Right kidney (tissue), 1 donor: Measurements from ENCODE around the gene ATP2B2.

Source experiments
- DNase-seq: peaks from one replicate; pipeline ENCODE4 v3.0.0-alpha.2; 2016

The ATP2B2 gene

GRCh38 chr3:10510743-10511432 is 5.5 kb upstream of the ATP2B2 start:
- no peak for DNase-seq

GRCh38 chr3:10510086-10510742 is 4.8 kb upstream of the ATP2B2 start:
- no peak for DNase-seq

GRCh38 chr3:10509325-10509724 is 3.9 kb upstream of the ATP2B2 start:
- no peak for DNase-seq

GRCh38 chr3:10508619-10509260 is 3.4 kb upstream of the ATP2B2 start:
- DNase-seq = no peak

GRCh38 chr3:10508235-10508618 is 2.8 kb upstream of the ATP2B2 start:
- no peak for DNase-seq

- DNase-seq = no peak
Measured at GRCh38 chr3:10507331-10507730, 1.9 kb upstream of the ATP2B2 start.

GRCh38 chr3:10506696-10507095 is 1.3 kb upstream of the ATP2B2 start:
- no peak for DNase-seq

- DNase-seq = peak; percentile 8
Measured at GRCh38 chr3:10505791-10506585, 602 bp upstream of the ATP2B2 start.

GRCh38 chr3:10504171-10505049 is 976 bp downstream of the ATP2B2 start:
- DNase-seq = no peak

- no peak for DNase-seq
Measured at GRCh38 chr3:10503217-10503796, 2.1 kb downstream of the ATP2B2 start.

GRCh38 chr3:10502185-10502880 is 3.1 kb downstream of the ATP2B2 start:
- no peak for DNase-seq

- no peak for DNase-seq
Measured at GRCh38 chr3:10501664-10502052, 3.7 kb downstream of the ATP2B2 start.

- DNase-seq = no peak
Measured at GRCh38 chr3:10500717-10501663, 4.4 kb downstream of the ATP2B2 start.

- no peak for DNase-seq
Measured at GRCh38 chr3:10498271-10498670, 7.1 kb downstream of the ATP2B2 start.

GRCh38 chr3:10497439-10497838 is 7.9 kb downstream of the ATP2B2 start:
- DNase-seq = no peak

GRCh38 chr3:10496121-10496863 is 9.1 kb downstream of the ATP2B2 start:
- no peak for DNase-seq

- no peak for DNase-seq
Measured at GRCh38 chr3:10495614-10496013, 9.8 kb downstream of the ATP2B2 start.

- DNase-seq = no peak
Measured at GRCh38 chr3:10495003-10495402, 10.4 kb downstream of the ATP2B2 start.

- DNase-seq = no peak
Measured at GRCh38 chr3:10494180-10494579, 11.2 kb downstream of the ATP2B2 start.
